Measurements from ENCODE around the gene SLX4.
"Not testable (repeated sequence)": the region's sequence is repeated elsewhere in the genome, so short reads cannot be mapped to it uniquely, and the experiment has no call there.

SLX4 gene, protein sequence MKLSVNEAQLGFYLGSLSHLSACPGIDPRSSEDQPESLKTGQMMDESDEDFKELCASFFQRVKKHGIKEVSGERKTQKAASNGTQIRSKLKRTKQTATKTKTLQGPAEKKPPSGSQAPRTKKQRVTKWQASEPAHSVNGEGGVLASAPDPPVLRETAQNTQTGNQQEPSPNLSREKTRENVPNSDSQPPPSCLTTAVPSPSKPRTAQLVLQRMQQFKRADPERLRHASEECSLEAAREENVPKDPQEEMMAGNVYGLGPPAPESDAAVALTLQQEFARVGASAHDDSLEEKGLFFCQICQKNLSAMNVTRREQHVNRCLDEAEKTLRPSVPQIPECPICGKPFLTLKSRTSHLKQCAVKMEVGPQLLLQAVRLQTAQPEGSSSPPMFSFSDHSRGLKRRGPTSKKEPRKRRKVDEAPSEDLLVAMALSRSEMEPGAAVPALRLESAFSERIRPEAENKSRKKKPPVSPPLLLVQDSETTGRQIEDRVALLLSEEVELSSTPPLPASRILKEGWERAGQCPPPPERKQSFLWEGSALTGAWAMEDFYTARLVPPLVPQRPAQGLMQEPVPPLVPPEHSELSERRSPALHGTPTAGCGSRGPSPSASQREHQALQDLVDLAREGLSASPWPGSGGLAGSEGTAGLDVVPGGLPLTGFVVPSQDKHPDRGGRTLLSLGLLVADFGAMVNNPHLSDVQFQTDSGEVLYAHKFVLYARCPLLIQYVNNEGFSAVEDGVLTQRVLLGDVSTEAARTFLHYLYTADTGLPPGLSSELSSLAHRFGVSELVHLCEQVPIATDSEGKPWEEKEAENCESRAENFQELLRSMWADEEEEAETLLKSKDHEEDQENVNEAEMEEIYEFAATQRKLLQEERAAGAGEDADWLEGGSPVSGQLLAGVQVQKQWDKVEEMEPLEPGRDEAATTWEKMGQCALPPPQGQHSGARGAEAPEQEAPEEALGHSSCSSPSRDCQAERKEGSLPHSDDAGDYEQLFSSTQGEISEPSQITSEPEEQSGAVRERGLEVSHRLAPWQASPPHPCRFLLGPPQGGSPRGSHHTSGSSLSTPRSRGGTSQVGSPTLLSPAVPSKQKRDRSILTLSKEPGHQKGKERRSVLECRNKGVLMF (N-terminal part only)

DNA sequence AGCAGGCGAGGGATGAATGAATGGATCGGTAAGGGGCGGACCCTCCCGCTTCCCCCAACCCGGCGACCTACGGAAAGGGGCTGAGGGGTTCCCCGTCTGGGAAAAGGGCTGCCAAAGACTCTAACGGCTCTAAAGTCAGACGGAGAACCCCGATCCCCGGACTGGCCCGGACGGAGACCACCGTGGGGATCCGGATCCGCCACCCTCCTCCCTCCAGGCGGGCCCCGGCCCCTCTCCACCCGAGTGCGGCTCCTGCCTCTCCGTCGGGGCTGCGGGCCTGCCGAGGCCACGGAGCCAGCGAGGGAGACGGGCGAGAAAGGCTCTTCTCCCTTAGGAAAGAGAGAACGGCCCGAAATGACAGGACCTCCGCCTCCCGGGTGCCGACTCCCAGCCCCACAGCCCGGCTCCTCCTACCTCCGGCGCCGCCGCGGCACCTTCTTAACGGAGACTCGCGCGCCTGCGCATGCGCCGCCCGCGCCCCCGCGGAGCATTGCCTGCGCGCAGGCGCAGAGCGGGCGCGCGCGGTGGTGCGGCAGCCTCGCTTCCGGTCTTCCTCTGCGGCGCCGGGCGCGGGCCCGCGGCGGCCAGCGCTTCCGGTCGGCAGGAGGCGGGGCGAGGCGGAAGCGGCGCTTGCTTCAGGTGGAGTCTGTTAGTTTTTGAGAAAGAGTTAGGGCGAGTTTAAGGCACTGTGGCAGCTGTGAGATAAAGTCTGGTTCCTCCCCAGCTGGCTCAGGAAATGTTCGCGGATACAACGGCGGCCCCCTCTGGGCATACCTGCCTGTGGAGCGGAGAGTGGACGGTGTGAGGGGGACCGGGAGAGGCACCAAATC, at the start of gene SLX4:
TSS of gene SLX4 (minus strand) at position 461 of the 830 bp plus-strand sequence. CDS start 2,642 bp downstream, outside the sequence.
- TF ChIP-seq, protein P1, sequence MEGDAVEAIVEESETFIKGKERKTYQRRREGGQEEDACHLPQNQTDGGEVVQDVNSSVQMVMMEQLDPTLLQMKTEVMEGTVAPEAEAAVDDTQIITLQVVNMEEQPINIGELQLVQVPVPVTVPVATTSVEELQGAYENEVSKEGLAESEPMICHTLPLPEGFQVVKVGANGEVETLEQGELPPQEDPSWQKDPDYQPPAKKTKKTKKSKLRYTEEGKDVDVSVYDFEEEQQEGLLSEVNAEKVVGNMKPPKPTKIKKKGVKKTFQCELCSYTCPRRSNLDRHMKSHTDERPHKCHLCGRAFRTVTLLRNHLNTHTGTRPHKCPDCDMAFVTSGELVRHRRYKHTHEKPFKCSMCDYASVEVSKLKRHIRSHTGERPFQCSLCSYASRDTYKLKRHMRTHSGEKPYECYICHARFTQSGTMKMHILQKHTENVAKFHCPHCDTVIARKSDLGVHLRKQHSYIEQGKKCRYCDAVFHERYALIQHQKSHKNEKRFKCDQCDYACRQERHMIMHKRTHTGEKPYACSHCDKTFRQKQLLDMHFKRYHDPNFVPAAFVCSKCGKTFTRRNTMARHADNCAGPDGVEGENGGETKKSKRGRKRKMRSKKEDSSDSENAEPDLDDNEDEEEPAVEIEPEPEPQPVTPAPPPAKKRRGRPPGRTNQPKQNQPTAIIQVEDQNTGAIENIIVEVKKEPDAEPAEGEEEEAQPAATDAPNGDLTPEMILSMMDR (IDR thresholded peaks at IDR 0.05; ENCODE audit: insufficient read depth, low read length, poor library complexity, severe bottlenecking): no peak
- H3K27me3 ChIP-seq (replicated peaks; ENCODE audit: control insufficient read depth, insufficient read depth, low read length): no peaks in the 10 kb centered on the region
- peak; percentile 98 for DNase-seq (ENCODE audit: extremely low read depth, insufficient read length)

DNA sequence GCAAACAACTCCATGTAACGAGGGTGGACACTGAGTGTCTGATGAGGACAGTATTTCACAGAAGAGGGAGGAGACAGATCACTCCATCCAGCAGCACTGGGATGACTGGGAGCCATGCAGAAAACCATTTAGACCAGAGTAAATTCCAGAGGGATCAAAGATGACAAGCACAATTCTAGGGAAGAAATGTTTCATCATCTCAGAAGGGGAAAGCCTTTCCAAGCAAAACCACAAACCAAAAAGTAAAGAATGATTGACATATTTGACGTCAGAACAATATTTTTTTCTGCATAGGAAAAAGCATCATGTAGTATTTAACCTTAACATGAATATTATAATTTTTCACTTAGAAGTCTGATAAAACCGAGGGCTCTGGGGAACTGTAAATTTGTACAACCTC, 47.8 kb upstream of the SLX4 start:
- H3K36me3 ChIP-seq (ENCODE audit: control insufficient read depth, insufficient read depth, low read length): peaks cover 44% of the 10 kb centered on the region
- no peaks in the 10 kb centered on the region for H3K27me3 ChIP-seq (replicated peaks; ENCODE audit: control insufficient read depth, insufficient read depth, low read length)
- DNase-seq (ENCODE audit: extremely low read depth, insufficient read length): no peak
- TF ChIP-seq, protein P1 (IDR thresholded peaks at IDR 0.05; ENCODE audit: insufficient read depth, low read length, poor library complexity, severe bottlenecking): no peak
- H3K4me3 ChIP-seq (replicated peaks; ENCODE audit: low read depth, low read length): no peak overlapping the region

More for the DNA sequence above, at the start of gene SLX4:
- Histone ChIP-seq H3K4me3 (replicated peaks; ENCODE audit: low read depth, low read length) (peak within 1 kb of the TSS; percentile 99), H3K36me3 (ENCODE audit: control insufficient read depth, insufficient read depth, low read length) (peaks cover 1% of the 10 kb centered on the region)

DNA sequence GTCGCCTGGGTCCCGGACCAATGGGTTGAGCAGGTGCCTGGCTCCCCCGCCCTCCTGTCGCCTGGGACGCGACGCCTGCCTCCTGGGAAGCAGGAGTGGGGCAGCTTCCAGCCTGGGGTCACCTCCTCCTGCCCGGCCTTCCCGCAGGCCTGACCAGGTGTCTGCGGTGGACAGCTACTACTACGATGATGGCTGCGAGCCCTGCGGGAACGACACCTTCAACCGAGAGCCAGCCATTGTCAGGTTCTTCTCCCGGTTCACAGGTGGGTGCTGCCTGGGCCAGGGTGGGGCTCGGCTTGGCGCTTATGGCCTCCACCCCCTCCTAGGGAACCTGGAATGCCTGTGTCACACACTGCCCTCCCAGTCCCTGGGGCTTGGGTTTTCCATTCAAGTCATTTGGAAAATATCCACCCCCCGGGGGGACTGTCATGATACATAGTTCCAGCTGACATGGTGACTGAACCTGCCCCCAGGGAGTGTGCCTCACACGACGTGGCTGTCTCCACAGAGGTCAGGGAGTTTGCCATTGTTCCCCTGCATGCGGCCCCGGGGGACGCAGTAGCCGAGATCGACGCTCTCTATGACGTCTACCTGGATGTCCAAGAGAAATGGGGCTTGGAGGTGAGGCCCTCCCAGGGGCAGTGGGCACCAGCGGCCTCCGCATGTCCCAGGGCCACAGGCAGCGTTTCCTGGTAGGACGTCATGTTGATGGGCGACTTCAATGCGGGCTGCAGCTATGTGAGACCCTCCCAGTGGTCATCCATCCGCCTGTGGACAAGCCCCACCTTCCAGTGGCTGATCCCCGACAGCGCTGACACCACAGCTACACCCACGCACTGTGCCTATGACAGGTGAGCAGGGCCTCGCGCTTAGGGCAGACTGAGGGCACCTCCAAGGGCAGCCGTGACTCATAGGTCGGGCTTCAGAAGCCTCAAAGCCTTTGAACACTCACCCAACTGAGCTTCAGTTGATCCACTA, 45.4 kb upstream of the SLX4 start:
- peaks cover 38% of the 10 kb centered on the region for H3K36me3 ChIP-seq (ENCODE audit: control insufficient read depth, insufficient read depth, low read length)
- H3K4me3 ChIP-seq (replicated peaks; ENCODE audit: low read depth, low read length): no peak overlapping the region

DNA sequence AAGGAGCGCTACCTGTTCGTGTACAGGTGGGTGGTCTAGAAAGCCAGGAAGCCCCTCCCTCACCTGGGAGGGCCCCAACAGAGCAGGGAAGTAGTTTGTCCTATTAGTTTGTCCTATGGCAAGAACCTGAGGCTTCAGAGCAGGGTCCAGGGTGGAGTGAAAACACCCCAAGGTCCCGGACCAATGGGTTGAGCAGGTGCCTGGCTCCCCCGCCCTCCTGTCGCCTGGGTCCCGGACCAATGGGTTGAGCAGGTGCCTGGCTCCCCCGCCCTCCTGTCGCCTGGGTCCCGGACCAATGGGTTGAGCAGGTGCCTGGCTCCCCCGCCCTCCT, 44.7 kb upstream of the SLX4 start:
- not testable (repeated sequence) for H3K27me3 ChIP-seq (replicated peaks; ENCODE audit: control insufficient read depth, insufficient read depth, low read length); H3K4me3 ChIP-seq (replicated peaks; ENCODE audit: low read depth, low read length); DNase-seq (ENCODE audit: extremely low read depth, insufficient read length)
- H3K36me3 ChIP-seq (ENCODE audit: control insufficient read depth, insufficient read depth, low read length): peaks cover 37% of the 10 kb centered on the region

More for the DNA sequence above, 45.4 kb upstream of the SLX4 start:
- no peak for DNase-seq (ENCODE audit: extremely low read depth, insufficient read length)
- no peaks in the 10 kb centered on the region for H3K27me3 ChIP-seq (replicated peaks; ENCODE audit: control insufficient read depth, insufficient read depth, low read length)
- TF ChIP-seq, protein P1 (IDR thresholded peaks at IDR 0.05; ENCODE audit: insufficient read depth, low read length, poor library complexity, severe bottlenecking): no peak

DNA sequence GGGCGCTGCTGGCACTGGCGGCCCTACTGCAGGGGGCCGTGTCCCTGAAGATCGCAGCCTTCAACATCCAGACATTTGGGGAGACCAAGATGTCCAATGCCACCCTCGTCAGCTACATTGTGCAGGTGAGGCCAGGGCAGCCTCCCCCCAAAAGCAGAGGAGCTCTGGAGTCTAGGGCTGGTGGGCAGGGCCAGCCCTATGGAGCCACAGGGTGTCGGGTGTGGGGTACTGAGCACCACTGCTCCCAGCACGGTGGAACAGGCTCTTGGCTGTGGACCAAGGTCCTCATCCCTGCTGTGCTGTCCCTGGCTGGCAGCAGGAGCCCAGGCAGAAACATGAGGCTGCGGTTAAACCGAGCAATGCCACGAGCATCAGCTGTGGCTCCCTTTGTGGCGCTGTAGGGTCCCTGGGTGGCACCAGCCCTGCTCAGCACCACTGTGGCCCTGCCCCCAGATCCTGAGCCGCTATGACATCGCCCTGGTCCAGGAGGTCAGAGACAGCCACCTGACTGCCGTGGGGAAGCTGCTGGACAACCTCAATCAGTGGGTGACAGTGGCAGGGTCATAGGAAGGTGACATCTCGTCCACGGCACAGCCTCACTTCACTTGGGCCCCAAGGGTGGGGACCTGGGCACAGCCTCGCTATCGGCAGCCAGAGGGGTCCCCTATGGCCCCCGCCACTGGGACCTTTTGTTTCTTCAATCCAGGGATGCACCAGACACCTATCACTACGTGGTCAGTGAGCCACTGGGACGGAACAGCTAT, 44.2 kb upstream of the SLX4 start:
- TF ChIP-seq, protein P1 (IDR thresholded peaks at IDR 0.05; ENCODE audit: insufficient read depth, low read length, poor library complexity, severe bottlenecking): no peak
- DNase-seq (ENCODE audit: extremely low read depth, insufficient read length): no peak
- Histone ChIP-seq H3K27me3 (replicated peaks; ENCODE audit: control insufficient read depth, insufficient read depth, low read length) (no peaks in the 10 kb centered on the region), H3K4me3 (replicated peaks; ENCODE audit: low read depth, low read length) (no peak overlapping the region), H3K36me3 (ENCODE audit: control insufficient read depth, insufficient read depth, low read length) (peaks cover 39% of the 10 kb centered on the region)

All from GM06990 (cell line).